HG03095 (cell line): ENCODE results near the gene LRMDA.

Source experiments
- ATAC-seq: cut with Tn5 transposase; IDR thresholded peaks from one replicate; pipeline ENCODE4 v1.9.1; 2021; ENCODE audit warnings: moderate library complexity; ENCODE audit not compliant: unreplicated experiment

Gene LRMDA

GRCh38 chr10:76209135-76209534 lies 777.7 kb downstream of the LRMDA start:
- ATAC-seq, result no peak

- ATAC-seq, result no peak
These were observed 778.8 kb downstream of the LRMDA start for GRCh38 chr10:76210211-76210610.

GRCh38 chr10:76211691-76212090 lies 780.3 kb downstream of the LRMDA start:
- ATAC-seq, result no peak

- ATAC-seq, result no peak
These were observed 782.5 kb downstream of the LRMDA start for GRCh38 chr10:76213876-76214275.

GRCh38 chr10:76218035-76218434 lies 786.6 kb downstream of the LRMDA start:
- no peak for ATAC-seq

- ATAC-seq, result no peak
These were observed 797.9 kb downstream of the LRMDA start for GRCh38 chr10:76229341-76229740.

GRCh38 chr10:76230921-76231285 lies 799.5 kb downstream of the LRMDA start:
- no peak for ATAC-seq

- ATAC-seq, result no peak
These were observed 800.0 kb downstream of the LRMDA start for GRCh38 chr10:76231286-76231934.

GRCh38 chr10:76234499-76235226 lies 803.2 kb downstream of the LRMDA start:
- ATAC-seq, result no peak

GRCh38 chr10:76236356-76236755 lies 804.9 kb downstream of the LRMDA start:
- ATAC-seq, result no peak

- no peak for ATAC-seq
These were observed 811.5 kb downstream of the LRMDA start for GRCh38 chr10:76242956-76243355.

- ATAC-seq, result no peak
These were observed 812.8 kb downstream of the LRMDA start for GRCh38 chr10:76244061-76244686.

GRCh38 chr10:76245951-76246495 lies 814.6 kb downstream of the LRMDA start:
- no peak for ATAC-seq

- no peak for ATAC-seq
These were observed 817.3 kb downstream of the LRMDA start for GRCh38 chr10:76248649-76249200.

- no peak for ATAC-seq
These were observed 820.6 kb downstream of the LRMDA start for GRCh38 chr10:76251841-76252671.

GRCh38 chr10:76252733-76253132 lies 821.3 kb downstream of the LRMDA start:
- no peak for ATAC-seq

- no peak for ATAC-seq
These were observed 823.8 kb downstream of the LRMDA start for GRCh38 chr10:76255241-76255640.

GRCh38 chr10:76257816-76258215 lies 826.4 kb downstream of the LRMDA start:
- ATAC-seq, result no peak

GRCh38 chr10:76265441-76266113 lies 834.2 kb downstream of the LRMDA start:
- ATAC-seq, result no peak

GRCh38 chr10:76268530-76268929 lies 837.1 kb downstream of the LRMDA start:
- ATAC-seq, result no peak
